Astrocyte of the spinal cord (primary cell): ENCODE measurements around the gene PTK7.

Experiments used
- DNase-seq: peaks from one replicate; pipeline ENCODE4 v3.0.0; 2011; ENCODE audit warnings: low read depth, low spot score
- H3K4me3 ChIP-seq: 2 replicates; pipeline ENCODE4 v1.5.1; 2011; ENCODE audit warnings: low read depth, mild to moderate bottlenecking, low read length, moderate library complexity
- CTCF ChIP-seq: IDR thresholded peaks from 2 replicates; pipeline ENCODE4 v1.5.1; 2012; ENCODE audit warnings: low read depth, mild to moderate bottlenecking, low read length, inconsistent platforms
- in situ Hi-C: cut with HindIII; loops from 2 replicates; pipeline ENCODE4 v1.10.0; 2017; ENCODE audit warnings: low sequenced_read_pairs

The PTK7 gene

DNA sequence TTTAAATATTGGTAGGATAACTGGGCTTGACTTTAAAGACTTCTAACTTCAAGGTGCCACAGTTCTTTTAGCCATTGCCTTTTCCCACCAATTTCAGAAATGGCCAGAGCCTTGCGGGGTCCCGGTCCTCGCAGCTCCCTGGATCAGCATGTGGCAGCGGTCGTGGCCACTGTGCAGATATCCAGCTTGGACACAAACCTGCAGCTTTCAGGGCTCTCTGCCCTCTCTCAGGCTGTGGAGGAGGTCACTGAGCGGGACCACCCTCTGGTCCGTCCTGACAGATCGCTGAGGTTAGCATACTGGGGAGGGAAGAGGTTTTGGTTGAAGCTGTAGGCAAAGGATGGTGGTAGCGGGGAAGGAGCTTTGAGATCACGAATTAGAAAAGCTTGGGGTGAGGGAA is 112.3 kb downstream of the PTK7 start:
- DNase-seq, result no peak
- no peak overlapping the region for H3K4me3 ChIP-seq
- in situ Hi-C loops, result no loop called here
- no peak for TF ChIP-seq CTCF

DNA sequence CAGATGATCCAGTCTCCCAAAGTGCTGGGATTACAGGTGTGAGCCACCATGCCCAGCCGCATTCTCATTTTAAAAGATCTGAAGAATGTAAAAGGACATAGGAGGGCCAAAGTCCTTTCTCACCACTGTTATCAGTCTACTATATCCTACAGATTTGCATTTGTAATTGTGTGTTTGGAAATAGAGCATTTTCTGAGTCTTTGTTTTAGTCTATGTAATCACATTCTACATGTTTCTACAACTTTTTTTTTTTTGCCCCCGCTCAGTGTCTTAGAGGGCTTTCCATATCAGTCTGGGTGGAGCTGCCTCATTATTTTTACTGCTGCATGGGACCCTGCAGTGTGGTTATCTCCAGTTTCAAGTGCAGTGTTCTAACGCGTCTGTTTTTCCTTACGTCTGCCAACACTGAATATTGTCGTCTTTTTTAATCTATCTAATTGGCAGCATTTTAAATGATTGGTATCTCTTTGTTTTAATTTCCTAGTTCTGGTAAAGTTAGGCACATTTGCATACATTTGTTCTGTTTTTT is 113.7 kb downstream of the PTK7 start:
- H3K4me3 ChIP-seq, result no peak overlapping the region
- in situ Hi-C loops, result no loop called here
- TF ChIP-seq CTCF, result no peak
- DNase-seq, result no peak

- H3K4me3 ChIP-seq, result no peak overlapping the region
- TF ChIP-seq CTCF, result no peak
- in situ Hi-C loops, result no loop called here
- no peak for DNase-seq
Measured at GRCh38 chr6:43192911-43193310, 116.8 kb downstream of the PTK7 start.

DNA sequence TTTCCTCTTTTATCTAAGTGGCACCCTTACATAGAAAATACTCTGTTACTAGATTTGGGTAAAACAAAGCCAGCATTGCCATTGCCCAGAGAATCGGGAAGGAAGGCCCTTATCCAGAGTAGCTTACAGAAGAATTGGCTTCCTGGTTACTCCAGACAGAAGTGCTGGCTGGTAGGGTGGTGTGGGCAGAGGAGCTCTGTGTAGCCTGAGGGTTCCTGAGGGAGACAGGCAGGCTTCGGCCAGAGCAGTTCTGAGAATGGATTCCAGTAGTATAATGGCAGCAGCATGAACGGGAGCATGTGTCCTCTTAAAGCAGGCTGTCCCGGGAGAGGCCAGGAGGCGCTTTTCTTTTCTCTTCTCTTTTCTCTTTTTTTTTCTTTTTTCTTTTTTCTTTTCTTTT is 117.8 kb downstream of the PTK7 start:
- no peak overlapping the region for H3K4me3 ChIP-seq
- TF ChIP-seq CTCF, result no peak
- in situ Hi-C loops, result no loop called here
- no peak for DNase-seq

- DNase-seq, result no peak
- no peak for TF ChIP-seq CTCF
- no peak overlapping the region for H3K4me3 ChIP-seq
- in situ Hi-C loops, result no loop called here
Measured at GRCh38 chr6:43196337-43196736, 120.2 kb downstream of the PTK7 start.

GRCh38 chr6:43199912-43200311 is 123.8 kb downstream of the PTK7 start:
- no peak for TF ChIP-seq CTCF
- no peak for DNase-seq
- no peak overlapping the region for H3K4me3 ChIP-seq
- in situ Hi-C loops, result no loop called here

DNA sequence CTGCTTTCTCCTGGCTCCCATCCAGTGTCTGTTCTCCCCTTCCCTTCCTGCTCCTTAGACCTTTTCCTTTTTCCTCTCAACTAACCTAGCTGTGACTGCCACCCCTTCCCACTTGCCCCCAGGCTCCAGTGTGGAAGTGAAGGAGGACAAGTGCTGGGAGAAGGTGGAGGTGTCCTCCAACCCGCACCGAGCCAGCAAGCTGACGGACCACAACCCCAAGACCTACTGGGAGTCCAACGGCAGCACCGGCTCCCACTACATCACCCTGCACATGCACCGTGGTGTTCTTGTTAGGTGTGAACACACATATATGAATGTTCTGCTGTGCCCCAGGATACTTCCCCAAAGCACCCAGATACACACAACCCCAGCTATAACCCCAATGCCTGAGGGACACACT is 124.4 kb downstream of the PTK7 start:
- DNase-seq, result no peak
- in situ Hi-C loops, result no loop called here
- no peak for TF ChIP-seq CTCF
- no peak overlapping the region for H3K4me3 ChIP-seq
